Smooth muscle cell of the coronary artery (primary cell): ENCODE results near the gene ACTL10. TPM values are rescaled to one million over a fixed set of nuclear protein-coding genes. Genes with fewer than 3 reads are reported as not detected.

Experiments
- total RNA-seq: library from RNA; depleted of rRNA; stranded (reverse); fragments of >200 nt; gene quantifications from 2 replicates; pipeline ENCODE4 v1.2.3, GENCODE V29; 2014; ENCODE audit warnings: low replicate concordance

Gene ACTL10
- 1.5 and 2.8 TPM in 2 replicates for total RNA-seq

DNA sequence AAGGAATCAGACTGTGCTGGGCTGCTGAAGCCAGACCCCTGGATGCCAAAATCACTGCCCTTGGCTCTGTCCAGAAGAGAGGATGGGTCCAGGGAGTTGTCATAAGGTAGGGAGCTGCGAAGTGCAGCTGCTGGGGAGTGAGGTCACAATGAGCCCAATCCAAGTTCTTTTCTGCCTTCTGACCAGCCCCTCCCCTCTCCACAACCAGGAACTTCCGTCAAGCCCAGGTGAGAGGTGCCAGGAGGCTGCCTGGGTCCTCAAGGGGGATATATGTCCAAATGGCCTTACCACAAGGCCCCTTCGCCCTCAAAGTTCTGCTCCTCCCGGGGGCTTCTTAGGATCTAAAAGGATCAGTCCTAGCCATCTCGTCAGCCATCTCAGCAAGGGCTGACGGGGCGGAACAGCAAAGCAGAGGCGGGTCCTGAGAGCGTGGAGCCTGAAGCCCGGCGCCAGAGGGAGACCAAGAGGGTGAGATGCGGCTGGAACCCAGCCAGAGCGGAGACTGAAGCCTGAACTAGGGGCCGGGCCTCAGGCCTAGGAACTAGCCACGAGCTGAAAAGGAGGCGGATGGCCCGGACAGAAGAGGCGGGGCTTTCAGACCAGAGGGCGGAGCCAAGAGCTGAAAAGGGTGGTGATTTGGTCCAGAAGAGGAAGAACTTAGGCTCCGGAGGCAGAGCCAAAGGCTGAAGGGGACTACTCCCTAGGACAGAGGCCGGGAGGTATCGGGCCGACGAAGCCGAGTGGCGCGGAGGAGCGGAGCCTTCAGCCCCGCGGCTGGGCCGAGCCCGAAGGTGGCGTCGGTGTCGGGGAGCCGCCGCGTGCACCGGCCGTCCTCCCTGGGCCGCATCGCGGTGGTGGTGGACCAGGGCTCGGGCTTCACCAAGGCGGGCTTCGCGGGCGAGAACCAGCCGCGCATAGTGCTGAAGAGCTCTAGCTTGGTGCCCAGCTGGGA, at the start of gene ACTL10:
ACTL10 (plus strand) TSS at position 651 of the 952 bp plus-strand sequence. CDS start 555 bp downstream, outside the sequence.

DNA sequence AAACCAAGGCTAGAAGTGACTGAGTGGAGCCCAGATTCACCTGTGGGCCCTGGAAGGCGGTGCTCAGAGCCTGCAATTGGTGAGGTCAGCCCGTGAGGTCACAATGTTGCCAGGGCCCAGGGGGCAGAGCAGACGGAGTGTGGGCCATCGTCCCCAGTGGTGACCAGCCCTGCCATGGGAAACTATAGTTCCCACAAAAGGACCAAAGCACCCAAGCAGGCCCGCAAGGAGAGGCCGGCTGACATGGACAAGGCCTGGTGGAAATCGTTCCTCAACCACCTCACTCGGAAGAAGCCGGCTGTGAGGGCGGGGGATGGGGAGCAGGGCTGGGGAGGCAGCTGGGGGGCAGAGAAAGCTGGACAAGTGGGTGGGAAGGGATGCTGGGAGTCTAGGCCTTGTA, 4.6 kb upstream of the ACTL10 start, which contains the start of gene C20orf144:
C20orf144 (plus strand) TSS at position 156 of the 400 bp plus-strand sequence; CDS start at position 175, 19 bp downstream.

DNA sequence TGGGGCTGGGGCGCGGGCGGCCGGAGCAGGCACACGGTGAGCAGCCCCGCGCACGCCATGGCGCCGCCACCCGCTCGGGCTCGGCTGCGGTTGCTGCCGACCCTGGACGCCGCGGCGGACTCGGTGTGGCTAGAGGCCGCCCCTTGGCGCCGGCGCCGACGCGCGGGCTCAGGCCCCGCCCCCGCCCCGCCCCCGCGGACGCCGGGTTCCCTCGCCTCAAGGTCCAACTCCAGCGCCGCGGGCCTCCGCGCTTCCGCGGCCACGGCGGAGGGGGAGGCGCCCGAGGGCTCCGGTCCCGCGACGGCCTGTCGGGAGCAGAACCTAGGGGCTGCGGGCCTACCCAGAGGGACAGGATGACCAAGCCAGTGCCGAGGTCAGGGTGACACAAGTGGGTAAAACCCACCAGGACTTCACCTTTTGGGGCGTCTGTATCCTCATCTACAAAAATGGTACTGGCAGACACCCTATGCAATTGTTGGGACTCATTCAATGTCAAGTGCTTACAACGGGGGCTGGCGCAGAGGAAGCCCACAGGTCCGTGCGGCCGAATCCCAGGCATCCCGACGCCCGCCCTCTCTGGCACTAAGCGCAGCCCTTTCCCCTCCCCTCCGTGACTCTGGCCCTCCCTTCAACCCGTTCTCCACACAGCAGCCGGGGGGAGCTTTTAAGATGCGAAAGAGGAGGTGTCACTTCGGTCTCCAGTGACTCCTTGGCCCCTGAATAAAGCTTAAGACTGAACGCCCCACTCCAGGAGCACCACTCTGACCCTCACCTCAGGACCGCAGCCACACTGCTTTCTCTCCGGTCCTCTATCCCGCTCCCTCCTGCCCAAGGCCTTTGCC, 7.8 kb downstream of the ACTL10 start, which contains the start of gene NECAB3:
NECAB3 (minus strand) TSS at position 135 of the 842 bp plus-strand sequence; CDS start at position 59, 76 bp downstream.

DNA sequence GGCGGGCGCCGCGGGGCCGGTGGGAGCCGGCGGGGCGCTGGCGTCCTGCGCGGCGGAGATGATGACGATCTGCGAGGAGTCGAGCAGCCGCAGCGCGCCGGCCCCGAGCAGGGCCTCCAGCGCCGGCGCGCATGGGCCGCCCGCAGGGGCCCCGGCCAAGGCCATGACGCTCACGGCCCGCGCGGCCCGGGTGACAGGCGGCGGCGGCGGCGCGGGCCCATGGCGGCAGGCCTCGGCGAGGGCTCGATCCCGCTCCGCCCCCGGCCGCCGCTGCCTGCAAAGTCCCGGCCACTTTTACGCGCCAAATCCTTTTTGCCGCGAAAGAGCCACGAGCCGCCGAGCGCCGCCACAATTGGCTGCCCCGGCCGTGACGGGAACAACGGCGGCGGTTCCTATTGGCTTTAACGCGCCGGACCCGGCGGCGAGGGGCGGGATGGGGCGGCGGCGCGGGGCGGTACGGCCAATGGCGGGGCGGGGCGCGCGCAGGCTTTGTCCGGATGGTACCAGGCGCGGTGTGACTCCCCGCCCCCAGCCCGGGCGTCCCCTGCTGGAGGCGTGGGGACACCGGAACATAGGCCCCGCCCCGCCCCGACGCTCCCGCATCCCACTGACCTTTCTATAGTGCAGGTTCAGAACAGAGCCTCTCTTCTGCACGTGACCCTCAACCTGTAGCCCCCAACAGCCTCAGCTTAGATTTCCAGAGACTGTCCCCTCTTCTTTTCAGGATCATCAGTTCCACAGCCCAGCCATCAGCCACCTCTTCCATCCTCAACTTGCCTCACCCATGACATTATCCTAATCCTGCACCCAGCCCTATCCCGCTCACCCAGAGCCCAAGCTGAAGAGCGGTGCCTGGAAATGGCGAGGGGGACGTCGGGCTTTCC, 19.6 kb downstream of the ACTL10 start, which contains the start of gene E2F1:
E2F1 (minus strand) TSS at position 286 of the 884 bp plus-strand sequence; CDS start at position 165, 121 bp downstream.

Other genes with a start within 250 kb of the ACTL10 start
- 27.0 and 40.6 TPM in 2 replicates for gene SNTA1, start 223.2 kb upstream of the ACTL10 start, total RNA-seq
- 3.3 and 8.5 TPM in 2 replicates for gene CBFA2T2, start 176.8 kb upstream of the ACTL10 start, total RNA-seq
- gene C20orf144, start 4.6 kb upstream of the ACTL10 start, total RNA-seq = 0.15 TPM in 1 of 2 replicates, not detected in the other
- gene NECAB3, start 7.5 kb downstream of the ACTL10 start, total RNA-seq = 19.1 and 24.5 TPM in 2 replicates
- gene E2F1, start 19.4 kb downstream of the ACTL10 start, total RNA-seq = 1.5 and 4.4 TPM in 2 replicates
- gene PXMP4, start 53.4 kb downstream of the ACTL10 start, total RNA-seq = 4.5 and 9.1 TPM in 2 replicates
- gene ZNF341, start 65.1 kb downstream of the ACTL10 start, total RNA-seq = 0.75 and 1.1 TPM in 2 replicates
- 32.1 and 38.7 TPM in 2 replicates for gene CHMP4B, start 144.4 kb downstream of the ACTL10 start, total RNA-seq